OCI-LY7 (cell line): ENCODE measurements around the gene APLP2. TPM values are rescaled to one million over a fixed set of nuclear protein-coding genes. Genes with fewer than 3 reads are reported as not detected.

ENCODE experiments used
- BruUV-seq: library from RNA; stranded (reverse); fragments of 400-500 nt; replicated peaks from 2 replicates; lab custom pipeline; 2021; lab: Mats Ljungman, UMichigan
- CTCF ChIA-PET: fragments of 300-600 bp; sonication (Branson Sonifier 250); formaldehyde crosslinking; loops from one replicate; lab custom pipeline; 2022; ENCODE audit warnings: antibody characterized with exemption; ENCODE audit not compliant: unreplicated experiment; lab: Charles Lee
- POLR2A ChIA-PET: fragments of 300-600 bp; sonication (Branson Sonifier 250); formaldehyde crosslinking; loops from one replicate; lab custom pipeline; 2022; ENCODE audit warnings: antibody characterized with exemption; lab: Charles Lee
- DNase-seq: peaks from one replicate; pipeline ENCODE4 v3.0.0-alpha.2; 2015; ENCODE audit warnings: low spot score
- H2AFZ ChIP-seq: fragments of 200-600 bp; sonication (generic), shearing (Covaris generic); 2 replicates; pipeline ENCODE4 v1.6.1; 2014; ENCODE audit warnings: mild to moderate bottlenecking, antibody characterized with exemption, low read length, moderate library complexity
- H3K27ac ChIP-seq: fragments of 200-600 bp; sonication (generic); 2 replicates; pipeline ENCODE4 v1.5.1; 2014; ENCODE audit warnings: mixed run types, low read depth, mild to moderate bottlenecking, moderate library complexity, low read length, inconsistent platforms; ENCODE audit not compliant: poor library complexity, severe bottlenecking
- H3K36me3 ChIP-seq: fragments of 200-600 bp; sonication (generic); 2 replicates; pipeline ENCODE4 v1.6.1; 2014; ENCODE audit warnings: mild to moderate bottlenecking, antibody characterized with exemption, low read length, moderate library complexity, mixed read lengths; ENCODE audit not compliant: insufficient read depth
- H3K4me1 ChIP-seq: fragments of 200-600 bp; sonication (generic); 2 replicates; pipeline ENCODE4 v1.5.1; 2014; ENCODE audit warnings: mild to moderate bottlenecking, low read length; ENCODE audit not compliant: insufficient read depth, poor library complexity, severe bottlenecking
- H3K4me2 ChIP-seq: fragments of 200-600 bp; sonication (generic); 2 replicates; pipeline ENCODE4 v1.6.1; 2014; ENCODE audit warnings: mild to moderate bottlenecking, low read length
- H3K4me3 ChIP-seq: fragments of 200-600 bp; sonication (generic); 2 replicates; pipeline ENCODE4 v1.5.1; 2014; ENCODE audit warnings: mild to moderate bottlenecking, low read depth, low read length; ENCODE audit not compliant: poor library complexity, severe bottlenecking
- H3K79me2 ChIP-seq: fragments of 200-600 bp; sonication (generic); 2 replicates; pipeline ENCODE4 v1.6.1; 2016; ENCODE audit warnings: low read depth, mild to moderate bottlenecking, low read length, moderate library complexity, mixed read lengths; ENCODE audit not compliant: insufficient read depth
- H3K9me2 ChIP-seq: fragments of 200-600 bp; sonication (generic); 2 replicates; pipeline ENCODE4 v1.6.1; 2016; ENCODE audit warnings: mild to moderate bottlenecking, low read length, mixed read lengths; ENCODE audit not compliant: insufficient read depth
- H3K9me3 ChIP-seq: fragments of 200-600 bp; sonication (generic); 2 replicates; pipeline ENCODE4 v1.6.1; 2014; ENCODE audit warnings: mild to moderate bottlenecking, mixed run types, low read length, mixed read lengths
- H4K20me1 ChIP-seq: fragments of 200-600 bp; sonication (generic); 2 replicates; pipeline ENCODE4 v1.6.1; 2014; ENCODE audit warnings: mild to moderate bottlenecking, antibody characterized with exemption, low read length, moderate library complexity, mixed read lengths; ENCODE audit not compliant: insufficient read depth
- CTCF ChIP-seq: fragments of 200-600 bp; sonication (generic); conservative IDR thresholded peaks from 2 replicates; pipeline ENCODE4 v1.5.1; 2014; ENCODE audit warnings: mild to moderate bottlenecking, antibody characterized with exemption, low read length, moderate library complexity, mixed read lengths
- EZH2phosphoT487 ChIP-seq: fragments of 200-600 bp; sonication (generic); IDR thresholded peaks from 2 replicates; pipeline ENCODE4 v1.6.1; 2018; ENCODE audit warnings: low read depth, borderline replicate concordance, mild to moderate bottlenecking, mixed run types, antibody characterized with exemption, low read length, moderate library complexity, mixed read lengths
- intact Hi-C: fragments of 100-400 bp; cut with micrococcal nuclease; formaldehyde crosslinking; loops from one replicate; pipeline ENCODE4 v1.10.0; 2022; ENCODE audit not compliant: unreplicated experiment
- total RNA-seq, 2 experiments: library from RNA; depleted of rRNA in 1 of 2; stranded (reverse); fragments of >200 nt in 1 of 2; shearing (Covaris generic) in 1 of 2; gene quantifications; 2 replicates each; pipeline ENCODE4 v1.2.3, GENCODE V29; 2014 to 2022

Gene APLP2
- total RNA-seq, 2 experiments from 2014 or later: 147 to 284 TPM

- BruUV-seq: no TSS peak
Measured at GRCh38 chr11:130025371-130025770, 44.3 kb upstream of the APLP2 start.

GRCh38 chr11:130029137-130029536, 40.6 kb upstream of the APLP2 start:
- Histone ChIP-seq H3K9me2 (no peaks in the 10 kb centered on the region), H3K27ac (no peak overlapping the region), H3K4me2 (no peak overlapping the region), H3K36me3 (no peaks in the 10 kb centered on the region), H3K9me3 (no peaks in the 10 kb centered on the region), H2AFZ (no peak overlapping the region), H3K4me3 (no peak overlapping the region), H3K79me2 (no peaks in the 10 kb centered on the region), H3K4me1 (peaks cover 37% of the 10 kb centered on the region), H4K20me1 (no peaks in the 10 kb centered on the region)
- no peak for TF ChIP-seq EZH2phosphoT487
- no peak for TF ChIP-seq CTCF
- intact Hi-C loops: no loop called here
- POLR2A ChIA-PET: interaction anchor here (1.0 kb wide), 1 partner anchor 15 kb away, joined by 3 read pairs; no protein-coding TSS in a partner anchor
- CTCF ChIA-PET: no interaction called here
- BruUV-seq: no TSS peak
- no peak for DNase-seq

More at GRCh38 chr11:130025371-130025770, 44.3 kb upstream of the APLP2 start:
- no peaks in the 10 kb centered on the region for H3K9me3 ChIP-seq
- H3K27ac ChIP-seq: no peak overlapping the region
- intact Hi-C loops: no loop called here
- H3K79me2 ChIP-seq: no peaks in the 10 kb centered on the region
- H2AFZ ChIP-seq: no peak overlapping the region
- no peak overlapping the region for H3K4me2 ChIP-seq
- DNase-seq: no peak
- TF ChIP-seq EZH2phosphoT487 (no peak), CTCF (no peak)
- no peak overlapping the region for H3K4me3 ChIP-seq
- ChIA-PET CTCF (no interaction called here), POLR2A (interaction anchor here (0.7 to 3.4 kb wide), 6 partner anchors 10 to 40 kb away, joined by 3 to 14 read pairs (median 4); no protein-coding TSS in a partner anchor)
- H3K4me1 ChIP-seq: peaks cover 55% of the 10 kb centered on the region
- no peaks in the 10 kb centered on the region for H3K36me3 ChIP-seq
- H4K20me1 ChIP-seq: no peaks in the 10 kb centered on the region
- no peaks in the 10 kb centered on the region for H3K9me2 ChIP-seq

- H3K4me3 ChIP-seq: no peak overlapping the region
- no peak overlapping the region for H3K27ac ChIP-seq
- no peak overlapping the region; the same call in 1 of the 2 replicates for H3K4me2 ChIP-seq
- no peak for DNase-seq
- BruUV-seq: no TSS peak
- CTCF ChIA-PET: no interaction called here
- no peak for TF ChIP-seq EZH2phosphoT487
- no peak for TF ChIP-seq CTCF
- POLR2A ChIA-PET: interaction anchor here (0.6 to 1.5 kb wide), 6 partner anchors 11 to 273 kb away, joined by 3 to 9 read pairs (median 4); partner anchors contain the start of gene PRDM10
- H3K4me1 ChIP-seq: peaks cover 24% of the 10 kb centered on the region
- no peaks in the 10 kb centered on the region for H3K36me3 ChIP-seq
- no peak overlapping the region for H2AFZ ChIP-seq
- no peaks in the 10 kb centered on the region for H4K20me1 ChIP-seq
- no peaks in the 10 kb centered on the region for H3K79me2 ChIP-seq
- intact Hi-C loops: no loop called here
- no peaks in the 10 kb centered on the region for H3K9me2 ChIP-seq
- H3K9me3 ChIP-seq: no peaks in the 10 kb centered on the region
Measured at GRCh38 chr11:130031056-130031455, 38.6 kb upstream of the APLP2 start.
